PFSK-1 (cell line): ENCODE measurements around the gene APOBEC3B.

ENCODE experiments used
- FOXP2 ChIP-seq: optimal IDR thresholded peaks from 2 replicates; pipeline ENCODE3; 2011; ENCODE audit warnings: borderline replicate concordance, control low read depth, inconsistent platforms; ENCODE audit not compliant: insufficient read depth; ENCODE audit errors: extremely low read length, extremely low read depth
- POLR2AphosphoS5 ChIP-seq: IDR thresholded peaks from 2 replicates; pipeline ENCODE4 v1.6.1; 2012; ENCODE audit warnings: low read depth, mild to moderate bottlenecking, control low read depth, low read length, moderate library complexity
- REST ChIP-seq, 2 experiments: IDR thresholded peaks; 2 replicates each; pipeline versions ENCODE4 v1.6.1 to v1.8.0; 2011 to 2012; ENCODE audit warnings: low read depth in 2 of 2, low read length in 2 of 2, control low read depth in 1 of 2, inconsistent platforms in 1 of 2, mild to moderate bottlenecking in 1 of 2, moderate library complexity in 1 of 2; ENCODE audit not compliant: insufficient read depth in 1 of 2
- SIN3A ChIP-seq: IDR thresholded peaks from 2 replicates; pipeline ENCODE4 v1.6.1; 2012; ENCODE audit warnings: mild to moderate bottlenecking, low read length, moderate library complexity, borderline replicate concordance; ENCODE audit not compliant: insufficient read depth
- TAF1 ChIP-seq: IDR thresholded peaks from 2 replicates; pipeline ENCODE4 v1.6.1; 2012; ENCODE audit warnings: low read length, control low read depth, borderline replicate concordance; ENCODE audit not compliant: insufficient read depth

APOBEC3B gene

GRCh38 chr22:38984224-38984623, 2.1 kb downstream of the APOBEC3B start:
- TF ChIP-seq TAF1 (no peak), SIN3A (no peak), REST (IDR thresholded peaks at IDR 0.05; ENCODE audit: insufficient read depth in 1 of 2, low read depth in 2 of 2, low read length in 2 of 2) (no peak), POLR2AphosphoS5 (no peak), FOXP2 (no peak)

- TF ChIP-seq TAF1, result no peak
- TF ChIP-seq FOXP2, result no peak
- TF ChIP-seq SIN3A, result no peak
These were observed 4.5 kb downstream of the APOBEC3B start for GRCh38 chr22:38986629-38987028.

- TF ChIP-seq POLR2AphosphoS5 (no peak), SIN3A (no peak), TAF1 (no peak), REST (IDR thresholded peaks at IDR 0.05; ENCODE audit: insufficient read depth in 1 of 2, low read depth in 2 of 2, low read length in 2 of 2) (no peak), FOXP2 (no peak)
These were observed 5.2 kb downstream of the APOBEC3B start for GRCh38 chr22:38987171-38987895.

- TF ChIP-seq REST (IDR thresholded peaks at IDR 0.05; ENCODE audit: insufficient read depth in 1 of 2, low read depth in 2 of 2, low read length in 2 of 2), result no peak
- TF ChIP-seq POLR2AphosphoS5, result no peak
- TF ChIP-seq FOXP2, result no peak
- no peak for TF ChIP-seq SIN3A
- TF ChIP-seq TAF1, result no peak
These were observed 7.3 kb downstream of the APOBEC3B start for GRCh38 chr22:38989466-38989865.

GRCh38 chr22:38996105-38996504, 14.0 kb downstream of the APOBEC3B start:
- TF ChIP-seq POLR2AphosphoS5 (no peak), FOXP2 (no peak), TAF1 (no peak), SIN3A (no peak), REST (IDR thresholded peaks at IDR 0.05; ENCODE audit: insufficient read depth in 1 of 2, low read depth in 2 of 2, low read length in 2 of 2) (no peak)
